ENCODE data around the gene TASP1. TPM values are rescaled to one million over a fixed set of nuclear protein-coding genes. Genes with fewer than 3 reads are reported as not detected.
"Not testable (repeated sequence)": the region's sequence is repeated elsewhere in the genome, so short reads cannot be mapped to it uniquely, and the experiment has no call there.

The TASP1 gene
- total RNA-seq, 4 donors from 2014 or later: 11.6 to 15.7 (median 13.0) TPM

DNA sequence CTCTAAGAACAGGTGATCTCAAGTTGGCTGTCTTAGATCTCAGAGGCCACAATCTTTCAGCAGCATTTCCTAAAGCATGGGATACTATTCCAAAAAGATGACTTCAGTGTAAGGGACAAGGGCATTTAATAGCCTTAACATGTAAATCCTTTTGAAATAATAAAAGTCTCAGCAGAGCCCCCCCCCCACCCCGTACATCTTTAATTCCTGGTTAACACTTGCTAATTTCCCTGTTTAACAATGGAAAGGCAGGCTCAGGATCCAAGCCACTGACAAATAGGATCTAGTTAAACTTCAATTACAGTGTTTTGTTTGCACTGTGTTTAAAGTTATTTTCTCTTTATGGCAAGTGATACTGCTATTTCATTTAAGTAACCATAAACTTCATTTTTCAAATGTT lies 12.0 kb downstream of the TASP1 start:
- H3K27ac ChIP-seq (replicated peaks in 1 of 4): no peak overlapping the region
- H3K27me3 ChIP-seq: no peaks in the 10 kb centered on the region
- peaks cover 13 to 35% (median 19%) of the 10 kb centered on the region in 4 donors for H3K36me3 ChIP-seq
- no peaks in the 10 kb centered on the region for H3K9me3 ChIP-seq
- no peak for TF ChIP-seq POLR2AphosphoS5 (IDR thresholded peaks at IDR 0.05)
- TF ChIP-seq, protein P1, sequence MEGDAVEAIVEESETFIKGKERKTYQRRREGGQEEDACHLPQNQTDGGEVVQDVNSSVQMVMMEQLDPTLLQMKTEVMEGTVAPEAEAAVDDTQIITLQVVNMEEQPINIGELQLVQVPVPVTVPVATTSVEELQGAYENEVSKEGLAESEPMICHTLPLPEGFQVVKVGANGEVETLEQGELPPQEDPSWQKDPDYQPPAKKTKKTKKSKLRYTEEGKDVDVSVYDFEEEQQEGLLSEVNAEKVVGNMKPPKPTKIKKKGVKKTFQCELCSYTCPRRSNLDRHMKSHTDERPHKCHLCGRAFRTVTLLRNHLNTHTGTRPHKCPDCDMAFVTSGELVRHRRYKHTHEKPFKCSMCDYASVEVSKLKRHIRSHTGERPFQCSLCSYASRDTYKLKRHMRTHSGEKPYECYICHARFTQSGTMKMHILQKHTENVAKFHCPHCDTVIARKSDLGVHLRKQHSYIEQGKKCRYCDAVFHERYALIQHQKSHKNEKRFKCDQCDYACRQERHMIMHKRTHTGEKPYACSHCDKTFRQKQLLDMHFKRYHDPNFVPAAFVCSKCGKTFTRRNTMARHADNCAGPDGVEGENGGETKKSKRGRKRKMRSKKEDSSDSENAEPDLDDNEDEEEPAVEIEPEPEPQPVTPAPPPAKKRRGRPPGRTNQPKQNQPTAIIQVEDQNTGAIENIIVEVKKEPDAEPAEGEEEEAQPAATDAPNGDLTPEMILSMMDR (IDR thresholded peaks at IDR 0.05): no peak
- TF ChIP-seq EP300 (IDR thresholded peaks at IDR 0.05): no peak
- no peak for TF ChIP-seq POLR2A (IDR thresholded peaks at IDR 0.05; ENCODE audit: low read depth)
- no peak overlapping the region for H3K4me3 ChIP-seq
- intact Hi-C loops (cut with DNase I): no loop called here
- 94% methylated on average over 1 of the region's 1 CpG for WGBS
- peaks cover 0 to 5% (median 0%) of the 10 kb centered on the region in 4 donors for H3K4me1 ChIP-seq
- DNase-seq (ENCODE audit: extremely low spot score): no peak

DNA sequence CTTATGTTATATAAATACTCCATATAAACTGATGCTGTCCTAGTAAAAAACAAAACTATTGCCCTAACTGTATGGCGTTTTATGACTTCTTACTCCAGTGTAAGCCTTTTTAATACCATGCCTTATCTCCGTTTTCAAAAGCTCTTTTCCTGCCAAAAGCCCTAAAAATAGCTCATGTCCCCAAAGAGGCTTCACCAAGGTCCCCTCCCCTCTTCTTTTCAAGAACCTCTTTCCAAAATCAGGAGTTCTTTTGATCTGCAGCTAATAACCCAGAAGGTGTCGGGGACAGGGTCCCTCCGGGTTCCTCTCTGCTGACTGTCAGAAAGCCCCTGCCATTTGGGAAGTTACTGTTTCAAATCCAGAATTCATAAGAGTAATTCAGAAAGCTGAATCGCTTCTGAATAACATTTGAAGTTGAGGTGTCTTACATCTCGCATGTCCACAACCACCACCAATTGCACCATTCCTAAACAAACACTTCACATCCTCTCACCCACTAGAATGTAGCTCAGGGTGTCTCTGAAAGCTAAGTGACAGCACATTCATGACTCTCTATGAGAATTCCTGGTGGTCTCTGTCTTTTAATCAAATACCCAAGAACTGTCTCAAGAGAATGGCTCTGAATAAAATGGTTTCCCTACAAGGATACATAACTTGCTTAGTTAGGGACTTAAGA lies 13.3 kb downstream of the TASP1 start:
- TF ChIP-seq POLR2A (IDR thresholded peaks at IDR 0.05; ENCODE audit: low read depth): no peak
- no peak for TF ChIP-seq POLR2AphosphoS5 (IDR thresholded peaks at IDR 0.05)
- TF ChIP-seq, protein P1 (IDR thresholded peaks at IDR 0.05): no peak
- no peak for TF ChIP-seq EP300 (IDR thresholded peaks at IDR 0.05)
- 82% methylated on average over 6 of the region's 6 CpGs for WGBS
- DNase-seq (ENCODE audit: extremely low spot score): no peak
- H3K4me3 ChIP-seq: no peak overlapping the region
- H3K27me3 ChIP-seq: no peaks in the 10 kb centered on the region
- intact Hi-C loops (cut with DNase I): no loop called here
- H3K9me3 ChIP-seq: no peaks in the 10 kb centered on the region
- H3K36me3 ChIP-seq: peaks cover 13 to 38% (median 19%) of the 10 kb centered on the region in 4 donors
- peaks cover 0 to 5% (median 0%) of the 10 kb centered on the region in 4 donors for H3K4me1 ChIP-seq
- no peak overlapping the region for H3K27ac ChIP-seq (replicated peaks in 1 of 4)

DNA sequence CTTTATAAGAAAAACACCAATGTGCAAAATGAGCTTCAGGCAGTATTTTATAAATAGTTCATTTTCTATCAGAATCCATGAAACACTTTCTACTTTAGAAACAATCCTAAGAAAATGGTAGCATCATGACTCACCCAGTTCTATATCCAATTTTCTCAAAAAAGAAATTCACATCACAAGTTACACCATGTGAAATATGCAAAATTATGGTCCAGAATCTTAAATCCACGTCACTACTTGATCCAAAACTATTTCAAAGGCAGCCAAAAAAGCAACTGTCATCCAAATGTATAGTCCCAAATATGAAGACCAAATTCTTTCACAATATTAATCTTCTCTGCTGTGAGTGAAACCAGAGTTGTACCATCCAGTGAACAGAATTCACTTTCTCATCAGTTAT lies 19.3 kb downstream of the TASP1 start:
- DNase-seq (ENCODE audit: extremely low spot score); H3K27me3 ChIP-seq; intact Hi-C loops (cut with DNase I); H3K9me3 ChIP-seq; H3K27ac ChIP-seq (replicated peaks in 1 of 4); H3K4me3 ChIP-seq: not testable (repeated sequence)
- WGBS: 45% methylated on average over 1 of the region's 1 CpG
- peaks cover 3 to 14% (median 11%) of the 10 kb centered on the region in 4 donors for H3K36me3 ChIP-seq
- H3K4me1 ChIP-seq: peaks cover under 1 to 13% (median 12%) of the 10 kb centered on the region in 4 donors

DNA sequence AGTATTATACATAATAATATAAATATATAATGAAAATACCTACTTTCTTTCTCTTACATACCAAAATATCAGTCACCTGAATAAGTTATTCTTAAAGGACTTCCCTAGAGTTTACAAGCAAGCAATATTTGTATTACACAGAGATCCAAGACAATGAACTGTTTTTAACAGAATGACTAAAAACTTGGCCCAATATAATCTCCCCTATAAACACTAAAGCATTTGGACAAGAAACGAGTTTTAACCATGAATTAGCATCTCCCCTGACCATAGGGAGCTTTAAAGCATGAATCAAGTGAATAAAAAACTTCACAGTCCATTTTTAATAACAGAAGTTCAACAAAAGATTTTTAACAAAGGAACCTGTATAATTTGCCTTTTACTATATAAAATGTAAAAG lies 20.3 kb downstream of the TASP1 start:
- H3K27ac ChIP-seq (replicated peaks in 1 of 4); H3K27me3 ChIP-seq; DNase-seq (ENCODE audit: extremely low spot score); H3K9me3 ChIP-seq; H3K4me3 ChIP-seq; intact Hi-C loops (cut with DNase I): not testable (repeated sequence)
- WGBS: 65% methylated on average over 1 of the region's 1 CpG
- peaks cover 9 to 22% (median 21%) of the 10 kb centered on the region in 4 donors for H3K4me1 ChIP-seq
- peaks cover 3 to 14% (median 11%) of the 10 kb centered on the region in 4 donors for H3K36me3 ChIP-seq

DNA sequence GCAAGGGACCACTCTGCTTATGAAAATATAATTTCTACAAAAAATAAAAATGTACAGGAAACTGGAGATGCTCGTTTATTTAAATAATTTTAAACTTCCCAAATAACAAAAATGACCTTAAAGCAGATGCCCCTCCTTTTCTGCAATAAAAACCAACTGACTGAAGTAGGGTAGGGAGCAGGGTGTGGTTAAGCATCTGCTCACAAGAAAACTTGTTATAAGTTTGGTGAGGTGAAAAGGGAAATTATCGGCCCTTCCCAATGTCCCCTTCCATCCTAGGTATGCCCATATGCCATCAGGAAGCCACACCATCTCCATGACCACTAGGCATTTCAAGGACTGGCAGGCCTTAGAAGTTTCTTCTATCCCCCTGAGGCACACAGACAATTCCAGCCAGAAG lies 21.1 kb downstream of the TASP1 start:
- 83% methylated on average over 2 of the region's 2 CpGs for WGBS
- peaks cover 3 to 14% (median 9%) of the 10 kb centered on the region in 4 donors for H3K36me3 ChIP-seq
- H3K4me3 ChIP-seq; H3K9me3 ChIP-seq; H3K27ac ChIP-seq (replicated peaks in 1 of 4); H3K27me3 ChIP-seq; DNase-seq (ENCODE audit: extremely low spot score); intact Hi-C loops (cut with DNase I): not testable (repeated sequence)
- peaks cover 9 to 27% (median 25%) of the 10 kb centered on the region in 4 donors for H3K4me1 ChIP-seq

DNA sequence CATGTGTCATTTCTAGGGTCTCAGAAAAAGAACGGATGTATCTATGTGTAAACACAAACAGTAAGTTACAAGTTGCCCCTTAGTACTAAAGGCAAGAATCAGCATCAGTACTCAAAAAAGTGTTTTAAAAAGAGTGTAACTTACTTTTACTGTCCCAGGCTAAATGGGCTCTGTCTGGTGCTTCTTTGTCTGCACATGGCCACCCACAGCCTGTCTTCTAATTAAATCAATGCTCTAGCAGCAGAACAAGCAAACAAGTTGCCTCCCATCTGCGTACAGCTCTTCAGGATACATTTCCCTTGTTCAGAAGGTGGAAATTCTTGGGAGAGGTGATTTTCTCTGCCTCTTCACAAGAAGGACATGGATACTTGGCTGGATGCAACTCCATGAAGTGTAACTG lies 22.0 kb downstream of the TASP1 start:
- 95% methylated on average over 2 of the region's 2 CpGs for WGBS
- H3K36me3 ChIP-seq; DNase-seq (ENCODE audit: extremely low spot score); H3K27ac ChIP-seq (replicated peaks in 1 of 4); H3K9me3 ChIP-seq; H3K4me3 ChIP-seq; intact Hi-C loops (cut with DNase I); H3K27me3 ChIP-seq: not testable (repeated sequence)
- peaks cover 9 to 27% (median 25%) of the 10 kb centered on the region in 4 donors for H3K4me1 ChIP-seq

DNA sequence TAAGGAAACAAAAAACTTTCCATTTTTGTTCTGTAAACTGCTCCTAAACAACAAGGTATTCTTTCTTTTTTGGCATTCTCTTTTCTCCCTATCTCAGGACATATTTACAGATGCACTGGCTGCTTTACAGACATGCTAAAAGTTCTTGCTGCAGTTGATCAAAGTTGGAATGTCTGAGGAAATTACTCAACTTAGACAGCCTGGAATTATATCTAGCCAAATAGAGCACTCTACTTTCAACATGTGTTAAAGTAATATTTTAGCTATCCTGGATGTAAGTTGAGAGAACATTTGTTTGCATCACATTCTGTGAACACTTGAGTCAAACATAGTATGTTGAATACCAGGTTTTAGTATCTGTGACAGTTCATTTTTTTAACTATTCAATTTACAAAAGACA lies 24.8 kb downstream of the TASP1 start:
- Histone ChIP-seq H3K4me1 (peaks cover 9 to 27% (median 25%) of the 10 kb centered on the region in 4 donors), H3K9me3 (no peaks in the 10 kb centered on the region), H3K36me3 (peaks cover 0 to 9% (median 4%) of the 10 kb centered on the region in 4 donors), H3K27ac (replicated peaks in 1 of 4) (no peak overlapping the region), H3K4me3 (no peak overlapping the region), H3K27me3 (no peaks in the 10 kb centered on the region)
- TF ChIP-seq, protein P1 (IDR thresholded peaks at IDR 0.05): no peak
- no peak for TF ChIP-seq POLR2AphosphoS5 (IDR thresholded peaks at IDR 0.05)
- no peak for TF ChIP-seq POLR2A (IDR thresholded peaks at IDR 0.05; ENCODE audit: low read depth)
- TF ChIP-seq EP300 (IDR thresholded peaks at IDR 0.05): no peak
- intact Hi-C loops (cut with DNase I): no loop called here
- no peak for DNase-seq (ENCODE audit: extremely low spot score)

All from esophagus muscularis mucosa (tissue), 4 donors.